CD8-positive, alpha-beta memory T cell (primary cell): ENCODE results near the gene MTSS2. TPM values are rescaled to one million over a fixed set of nuclear protein-coding genes. Genes with fewer than 3 reads are reported as not detected.
"Not testable (repeated sequence)": the region's sequence is repeated elsewhere in the genome, so short reads cannot be mapped to it uniquely, and the experiment has no call there.

ENCODE experiments used
- CTCF ChIA-PET: fragments of 350-600 bp; sonication (Branson Sonifier 250); formaldehyde crosslinking; loops from one replicate; lab custom pipeline; 2021; ENCODE audit warnings: antibody characterized with exemption; lab: Charles Lee
- POLR2A ChIA-PET: fragments of 350-600 bp; sonication (Branson Sonifier 250); formaldehyde crosslinking; loops from one replicate; lab custom pipeline; 2021; ENCODE audit warnings: antibody characterized with exemption; lab: Charles Lee
- DNase-seq, 5 donors: peaks; one replicate each; pipeline versions ENCODE4 v3.0.0 to v3.0.0-alpha.2; 2020 to 2022; ENCODE audit warnings: mixed read lengths in 1 of 5
- H3K27ac ChIP-seq: one replicate; pipeline ENCODE4 v1.7.0; 2013; ENCODE audit warnings: low read depth, mild to moderate bottlenecking, low read length, moderate library complexity
- H3K27me3 ChIP-seq: 2 replicates; pipeline ENCODE4 v1.7.0; 2013; ENCODE audit warnings: low read length, mild to moderate bottlenecking; ENCODE audit not compliant: insufficient read depth, poor library complexity, severe bottlenecking
- H3K36me3 ChIP-seq: 2 replicates; pipeline ENCODE4 v1.7.0; 2013; ENCODE audit warnings: mild to moderate bottlenecking, low read length, moderate library complexity; ENCODE audit not compliant: insufficient read depth
- H3K4me1 ChIP-seq: 2 replicates; pipeline ENCODE4 v1.7.0; 2013; ENCODE audit warnings: mild to moderate bottlenecking, low read length, moderate library complexity; ENCODE audit not compliant: insufficient read depth
- H3K4me3 ChIP-seq: 2 replicates; pipeline ENCODE4 v1.7.0; 2013; ENCODE audit warnings: mild to moderate bottlenecking, low read length
- H3K9me3 ChIP-seq: 2 replicates; pipeline ENCODE4 v1.7.0; 2013; ENCODE audit warnings: mild to moderate bottlenecking, low read length
- H3K27ac Mint-ChIP-seq, 8 donors: one replicate each; pipeline ENCODE4 v1.8.0; 2020 to 2021; ENCODE audit warnings: mixed read lengths in 8 of 8, mild to moderate bottlenecking in 6 of 8, inconsistent platforms in 3 of 8, moderate library complexity in 3 of 8
- H3K27me3 Mint-ChIP-seq, 2 donors: one replicate each; pipeline ENCODE4 v1.8.0; 2020 to 2021; ENCODE audit warnings: mixed read lengths in 2 of 2, mild to moderate bottlenecking in 1 of 2, moderate library complexity in 1 of 2
- H3K36me3 Mint-ChIP-seq, 3 donors: one replicate each; pipeline ENCODE4 v1.8.0; 2020 to 2021; ENCODE audit warnings: mixed read lengths in 3 of 3, inconsistent platforms in 1 of 3, mild to moderate bottlenecking in 1 of 3
- H3K4me1 Mint-ChIP-seq, 3 donors: one replicate each; pipeline ENCODE4 v1.8.0; 2020 to 2021; ENCODE audit warnings: mixed read lengths in 3 of 3, inconsistent platforms in 1 of 3, mild to moderate bottlenecking in 1 of 3
- H3K4me3 Mint-ChIP-seq, 7 donors: one replicate each; pipeline ENCODE4 v1.8.0; 2020 to 2021; ENCODE audit warnings: mixed read lengths in 7 of 7, mild to moderate bottlenecking in 6 of 7, moderate library complexity in 4 of 7, inconsistent platforms in 2 of 7
- H3K9me3 Mint-ChIP-seq, 5 donors: one replicate each; pipeline ENCODE4 v1.8.0; 2020 to 2022; ENCODE audit warnings: mixed read lengths in 5 of 5, mild to moderate bottlenecking in 3 of 5, moderate library complexity in 2 of 5, inconsistent platforms in 1 of 5
- polyA plus RNA-seq: library from polyadenylated mRNA; unstranded; fragments of 300-500 nt; fragmentation: Illumina TruSeq; gene quantifications from one replicate; pipeline ENCODE4 v1.2.3, GENCODE V29; 2021
- total RNA-seq, 2 experiments: library from RNA; stranded (reverse); gene quantifications; one replicate each; pipeline ENCODE4 v1.2.3, GENCODE V29; 2021

The MTSS2 gene
- total and polyA plus RNA-seq, 3 experiments from 2014 or later: 2.2 to 3.0 TPM; not detected in 1

- CTCF ChIA-PET: no interaction called here
- no peak overlapping the region for H3K4me3 ChIP-seq
- no peak for DNase-seq
- Mint-ChIP-seq H3K36me3 (no peaks in the 10 kb centered on the region), H3K9me3 (no peaks in the 10 kb centered on the region), H3K27ac (no peak overlapping the region), H3K4me1 (peaks cover 4 to 5% (median 5%) of the 10 kb centered on the region in 3 donors), H3K4me3 (no peak overlapping the region), H3K27me3 (peaks cover 0 to 2% of the 10 kb centered on the region in 2 donors)
- H3K4me1 ChIP-seq: peaks cover 5% of the 10 kb centered on the region
- H3K9me3 ChIP-seq: no peaks in the 10 kb centered on the region
- H3K36me3 ChIP-seq: no peaks in the 10 kb centered on the region
- POLR2A ChIA-PET: no interaction called here
- H3K27me3 ChIP-seq: no peaks in the 10 kb centered on the region
- H3K27ac ChIP-seq: no peak overlapping the region
Observed at GRCh38 chr16:70649300-70649699, 36.6 kb downstream of the MTSS2 start.

GRCh38 chr16:70648606-70649005 is 37.2 kb downstream of the MTSS2 start:
- no peak for DNase-seq
- Histone ChIP-seq H3K9me3 (no peaks in the 10 kb centered on the region), H3K4me1 (no peaks in the 10 kb centered on the region), H3K27me3 (no peaks in the 10 kb centered on the region), H3K27ac (no peak overlapping the region), H3K36me3 (no peaks in the 10 kb centered on the region), H3K4me3 (no peak overlapping the region)
- H3K4me3 Mint-ChIP-seq: no peak overlapping the region
- H3K27ac Mint-ChIP-seq: peak overlapping the region in 1 of 8 donors; percentile 47
- POLR2A ChIA-PET: no interaction called here
- no peaks in the 10 kb centered on the region for H3K9me3 Mint-ChIP-seq
- no peaks in the 10 kb centered on the region for H3K36me3 Mint-ChIP-seq
- CTCF ChIA-PET: interaction anchor here (0.7 kb wide), 1 partner anchor 130 kb away, joined by 3 read pairs; no protein-coding TSS in a partner anchor
- H3K4me1 Mint-ChIP-seq: peaks cover under 1 to 1% (median under 1%) of the 10 kb centered on the region in 3 donors
- H3K27me3 Mint-ChIP-seq: peaks cover 0 to 2% of the 10 kb centered on the region in 2 donors

- H3K27me3 ChIP-seq: no peaks in the 10 kb centered on the region
- Mint-ChIP-seq H3K4me3 (no peak overlapping the region), H3K36me3 (no peaks in the 10 kb centered on the region), H3K27me3 (peaks cover under 1 to 3% of the 10 kb centered on the region in 2 donors), H3K9me3 (no peaks in the 10 kb centered on the region), H3K27ac (peak overlapping the region in 1 of 8 donors; percentile 31), H3K4me1 (no peaks in the 10 kb centered on the region)
- no peak overlapping the region for H3K4me3 ChIP-seq
- ChIA-PET CTCF (interaction anchor here (0.7 kb wide), 1 partner anchor 131 kb away, joined by 3 read pairs; no protein-coding TSS in a partner anchor), POLR2A (no interaction called here)
- no peaks in the 10 kb centered on the region for H3K4me1 ChIP-seq
- no peak for DNase-seq
- H3K27ac ChIP-seq: no peak overlapping the region
- H3K9me3 ChIP-seq: no peaks in the 10 kb centered on the region
- no peaks in the 10 kb centered on the region for H3K36me3 ChIP-seq
Observed at GRCh38 chr16:70647441-70648359, 38.2 kb downstream of the MTSS2 start.

GRCh38 chr16:70646260-70647241 is 39.3 kb downstream of the MTSS2 start, which contains the start of gene IL34:
TSS of gene IL34 (plus strand) at chr16:70646559. CDS start at chr16:70646948, 389 bp downstream.
- Mint-ChIP-seq H3K9me3 (no peaks in the 10 kb centered on the region), H3K36me3 (no peaks in the 10 kb centered on the region), H3K27ac (no peak within 1 kb of the TSS), H3K4me3 (no peak within 1 kb of the TSS), H3K4me1 (no peaks in the 10 kb centered on the region), H3K27me3 (peaks cover 9 to 10% of the 10 kb centered on the region in 2 donors)
- Histone ChIP-seq H3K27ac (no peak within 1 kb of the TSS), H3K36me3 (no peaks in the 10 kb centered on the region), H3K4me1 (no peaks in the 10 kb centered on the region), H3K27me3 (no peaks in the 10 kb centered on the region), H3K9me3 (no peaks in the 10 kb centered on the region), H3K4me3 (no peak within 1 kb of the TSS)
- CTCF ChIA-PET: no interaction called here
- no peak for DNase-seq
- POLR2A ChIA-PET: no interaction called here

- Histone ChIP-seq H3K27ac (no peak overlapping the region), H3K4me3 (no peak overlapping the region), H3K9me3 (no peaks in the 10 kb centered on the region), H3K36me3 (no peaks in the 10 kb centered on the region), H3K4me1 (no peaks in the 10 kb centered on the region), H3K27me3 (no peaks in the 10 kb centered on the region)
- ChIA-PET CTCF (no interaction called here), POLR2A (no interaction called here)
- H3K4me1 Mint-ChIP-seq: no peaks in the 10 kb centered on the region
- peaks cover 7 to 10% of the 10 kb centered on the region in 2 donors for H3K27me3 Mint-ChIP-seq
- peak overlapping the region in 1 of 8 donors; percentile 69 for H3K27ac Mint-ChIP-seq
- no peak for DNase-seq
- no peaks in the 10 kb centered on the region for H3K9me3 Mint-ChIP-seq
- H3K4me3 Mint-ChIP-seq: no peak overlapping the region
- no peaks in the 10 kb centered on the region for H3K36me3 Mint-ChIP-seq
Observed at GRCh38 chr16:70644763-70645597, 40.9 kb downstream of the MTSS2 start.

DNA sequence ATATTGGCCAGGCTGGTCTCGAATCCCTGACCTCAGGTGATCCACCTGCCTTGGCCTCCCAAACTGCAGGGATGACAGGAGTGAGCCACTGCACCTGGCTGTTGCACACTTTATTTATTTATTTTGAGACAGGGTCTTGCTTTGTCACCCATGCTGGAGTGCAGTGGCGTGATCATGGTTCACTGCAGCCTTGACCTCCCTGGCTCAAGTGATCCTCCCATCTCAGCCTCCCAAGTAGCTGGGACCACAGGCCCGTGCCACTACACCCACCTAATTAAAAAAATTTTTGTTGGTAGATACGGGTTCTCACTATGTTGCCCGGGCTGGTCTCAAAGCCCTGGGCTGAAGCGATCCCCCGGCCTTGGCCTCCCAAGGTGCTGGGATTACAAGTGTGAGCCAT is 42.6 kb downstream of the MTSS2 start:
- H3K27me3 Mint-ChIP-seq: peaks cover 10 to 11% of the 10 kb centered on the region in 2 donors
- H3K4me1 ChIP-seq, H3K36me3 ChIP-seq, H3K27ac Mint-ChIP-seq, POLR2A ChIA-PET, H3K9me3 Mint-ChIP-seq, CTCF ChIA-PET, H3K9me3 ChIP-seq, DNase-seq, H3K27ac ChIP-seq, H3K4me3 ChIP-seq, H3K27me3 ChIP-seq, H3K4me1 Mint-ChIP-seq, H3K36me3 Mint-ChIP-seq, H3K4me3 Mint-ChIP-seq: not testable (repeated sequence)

- Mint-ChIP-seq H3K27ac (no peak overlapping the region), H3K4me1 (no peaks in the 10 kb centered on the region), H3K27me3 (peaks cover 10 to 11% of the 10 kb centered on the region in 2 donors), H3K9me3 (no peaks in the 10 kb centered on the region), H3K36me3 (no peaks in the 10 kb centered on the region), H3K4me3 (no peak overlapping the region)
- CTCF ChIA-PET: no interaction called here
- H3K9me3 ChIP-seq: no peaks in the 10 kb centered on the region
- H3K36me3 ChIP-seq: no peaks in the 10 kb centered on the region
- no peaks in the 10 kb centered on the region for H3K4me1 ChIP-seq
- H3K27ac ChIP-seq: no peak overlapping the region
- POLR2A ChIA-PET: no interaction called here
- DNase-seq: no peak
- no peak overlapping the region for H3K4me3 ChIP-seq
- no peaks in the 10 kb centered on the region for H3K27me3 ChIP-seq
Observed at GRCh38 chr16:70642633-70643032, 43.2 kb downstream of the MTSS2 start.
